HG03159 (cell line): Measurements from ENCODE around the gene AGBL5.

Experiments
- ATAC-seq: cut with Tn5 transposase; IDR thresholded peaks from one replicate; pipeline ENCODE4 v1.9.1; 2021; ENCODE audit warnings: mild to moderate bottlenecking, moderate library complexity; ENCODE audit not compliant: unreplicated experiment

AGBL5 gene, protein sequence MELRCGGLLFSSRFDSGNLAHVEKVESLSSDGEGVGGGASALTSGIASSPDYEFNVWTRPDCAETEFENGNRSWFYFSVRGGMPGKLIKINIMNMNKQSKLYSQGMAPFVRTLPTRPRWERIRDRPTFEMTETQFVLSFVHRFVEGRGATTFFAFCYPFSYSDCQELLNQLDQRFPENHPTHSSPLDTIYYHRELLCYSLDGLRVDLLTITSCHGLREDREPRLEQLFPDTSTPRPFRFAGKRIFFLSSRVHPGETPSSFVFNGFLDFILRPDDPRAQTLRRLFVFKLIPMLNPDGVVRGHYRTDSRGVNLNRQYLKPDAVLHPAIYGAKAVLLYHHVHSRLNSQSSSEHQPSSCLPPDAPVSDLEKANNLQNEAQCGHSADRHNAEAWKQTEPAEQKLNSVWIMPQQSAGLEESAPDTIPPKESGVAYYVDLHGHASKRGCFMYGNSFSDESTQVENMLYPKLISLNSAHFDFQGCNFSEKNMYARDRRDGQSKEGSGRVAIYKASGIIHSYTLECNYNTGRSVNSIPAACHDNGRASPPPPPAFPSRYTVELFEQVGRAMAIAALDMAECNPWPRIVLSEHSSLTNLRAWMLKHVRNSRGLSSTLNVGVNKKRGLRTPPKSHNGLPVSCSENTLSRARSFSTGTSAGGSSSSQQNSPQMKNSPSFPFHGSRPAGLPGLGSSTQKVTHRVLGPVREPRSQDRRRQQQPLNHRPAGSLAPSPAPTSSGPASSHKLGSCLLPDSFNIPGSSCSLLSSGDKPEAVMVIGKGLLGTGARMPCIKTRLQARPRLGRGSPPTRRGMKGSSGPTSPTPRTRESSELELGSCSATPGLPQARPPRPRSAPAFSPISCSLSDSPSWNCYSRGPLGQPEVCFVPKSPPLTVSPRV

DNA sequence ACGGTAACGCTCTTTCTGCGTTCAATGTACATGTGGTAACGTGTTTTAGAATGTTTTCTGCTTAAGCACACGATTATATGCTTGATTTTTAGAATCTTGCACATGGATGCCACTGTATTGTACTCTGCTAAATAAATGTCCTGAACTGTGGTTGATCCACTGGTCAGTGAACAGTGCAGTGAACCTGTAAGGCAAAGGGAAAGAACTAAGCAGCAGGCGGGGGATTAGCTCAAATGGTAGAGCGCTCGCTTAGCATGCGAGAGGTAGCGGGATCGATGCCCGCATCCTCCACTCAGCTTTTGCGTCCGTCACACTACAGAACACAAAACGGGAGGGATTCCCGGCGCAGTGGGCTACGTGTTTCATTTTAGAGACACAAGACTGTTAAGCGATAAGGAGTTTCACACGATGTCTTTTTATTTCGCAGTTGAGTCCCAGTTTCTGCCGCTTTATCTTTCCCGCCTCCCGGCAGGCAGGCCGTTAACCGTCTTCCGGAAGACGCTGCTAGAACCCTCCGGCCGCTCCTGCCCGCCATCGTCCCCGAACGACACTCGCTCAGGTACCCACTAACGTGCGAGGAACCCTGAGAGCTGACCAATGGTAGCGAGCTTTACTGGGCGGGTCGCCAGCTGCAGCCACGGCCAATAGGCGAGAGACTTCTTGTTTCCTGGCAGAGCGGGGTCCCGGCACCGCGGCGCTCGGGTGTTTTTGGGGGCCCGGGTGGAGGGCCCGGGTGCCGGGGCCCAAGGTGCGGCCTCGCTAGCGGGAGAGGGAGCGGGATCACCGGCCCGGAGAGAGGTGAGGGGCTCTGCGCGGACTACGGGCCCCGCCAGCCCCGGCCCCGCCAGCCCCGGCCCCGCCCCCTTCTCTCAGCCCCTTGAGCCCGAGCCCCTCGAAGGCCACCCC is at the start of gene AGBL5:
Gene AGBL5 (plus strand): TSS at position 673 of the 906 bp plus-strand sequence. CDS start 1,291 bp downstream, outside the sequence.
- peak; percentile 70 for ATAC-seq

DNA sequence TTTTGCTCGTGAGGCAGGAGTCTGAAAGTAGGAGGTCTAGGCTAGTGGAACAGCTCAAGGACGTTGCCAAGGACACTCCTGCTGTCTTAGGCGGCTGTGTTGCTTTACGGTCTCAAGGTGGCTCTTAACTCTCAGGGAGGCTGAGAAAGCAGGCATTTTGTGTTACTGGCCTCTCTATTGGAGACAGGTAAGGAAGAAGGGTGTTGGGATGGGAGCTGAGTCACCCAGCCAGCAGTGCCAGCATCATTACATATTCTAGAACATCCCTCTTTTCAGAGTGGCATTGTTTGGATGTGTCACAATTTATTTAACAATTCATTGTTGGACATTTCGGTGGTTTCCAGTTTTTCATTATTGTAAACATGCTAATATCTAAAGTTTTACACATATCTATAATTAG is 49.5 kb upstream of the AGBL5 start:
- no peak for ATAC-seq

GRCh38 chr2:27003007-27003406 is 48.5 kb upstream of the AGBL5 start:
- ATAC-seq: no peak

- ATAC-seq: no peak
These were observed 47.6 kb upstream of the AGBL5 start for GRCh38 chr2:27003857-27004256.

DNA sequence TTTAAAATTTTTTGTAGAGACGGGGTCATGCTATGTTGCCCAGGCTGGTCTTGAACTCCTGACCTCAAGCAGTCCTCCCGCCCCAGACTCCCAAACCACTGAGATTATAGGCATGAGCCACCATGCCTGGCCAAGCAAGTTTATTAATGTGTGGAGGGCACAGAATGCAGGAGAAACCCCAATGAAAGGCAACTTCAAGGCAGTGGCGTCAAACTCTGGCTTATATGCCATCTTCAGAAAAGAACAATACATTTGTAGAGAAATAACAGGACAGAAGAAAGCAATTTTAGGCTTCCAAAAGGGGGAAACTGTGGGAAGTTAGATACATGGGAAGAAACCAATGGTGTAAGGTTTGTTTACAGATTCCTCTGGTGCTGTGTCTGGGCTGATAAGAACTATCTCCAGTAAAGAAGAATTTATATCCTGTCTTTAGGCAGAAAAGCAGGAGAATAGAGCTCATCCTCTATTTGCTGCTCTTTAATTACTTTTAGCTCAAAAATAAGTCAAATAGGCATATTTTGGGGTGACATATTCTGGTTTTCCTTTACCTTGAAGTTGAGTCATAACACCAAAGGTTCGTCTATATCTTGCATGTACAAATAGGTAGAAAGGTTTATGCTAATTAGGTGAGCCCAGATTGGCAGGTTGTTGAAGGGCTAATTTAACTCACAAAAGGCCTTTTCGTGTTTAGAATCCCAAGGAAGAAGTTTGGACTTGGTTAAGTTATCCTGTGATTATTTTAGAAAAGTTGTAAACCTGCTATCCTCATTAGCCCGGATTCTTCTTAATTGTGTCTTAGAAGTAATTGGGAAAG is 44.7 kb upstream of the AGBL5 start:
- no peak for ATAC-seq

- no peak for ATAC-seq
These were observed 43.8 kb upstream of the AGBL5 start for GRCh38 chr2:27007416-27008374.

- ATAC-seq: no peak
These were observed 42.8 kb upstream of the AGBL5 start for GRCh38 chr2:27008678-27009077.

DNA sequence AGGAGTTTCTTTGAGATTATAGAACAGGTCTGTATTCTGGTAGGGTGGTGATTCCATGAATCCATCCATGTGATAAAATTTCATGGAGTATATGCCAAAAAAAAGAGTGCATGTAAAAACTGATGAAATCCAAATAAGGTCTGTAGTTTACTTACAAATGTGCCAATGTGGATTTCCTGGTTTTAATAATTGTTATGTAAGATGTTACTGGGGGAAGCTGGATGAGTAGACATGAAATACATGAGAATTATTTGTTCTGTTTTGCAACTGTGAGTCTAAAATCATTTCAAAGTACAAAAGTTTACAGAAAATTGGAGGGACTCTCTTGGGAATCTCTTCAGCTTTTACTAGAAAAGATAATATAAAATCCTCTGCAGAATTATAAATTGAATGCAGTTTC is 42.4 kb upstream of the AGBL5 start:
- no peak for ATAC-seq

DNA sequence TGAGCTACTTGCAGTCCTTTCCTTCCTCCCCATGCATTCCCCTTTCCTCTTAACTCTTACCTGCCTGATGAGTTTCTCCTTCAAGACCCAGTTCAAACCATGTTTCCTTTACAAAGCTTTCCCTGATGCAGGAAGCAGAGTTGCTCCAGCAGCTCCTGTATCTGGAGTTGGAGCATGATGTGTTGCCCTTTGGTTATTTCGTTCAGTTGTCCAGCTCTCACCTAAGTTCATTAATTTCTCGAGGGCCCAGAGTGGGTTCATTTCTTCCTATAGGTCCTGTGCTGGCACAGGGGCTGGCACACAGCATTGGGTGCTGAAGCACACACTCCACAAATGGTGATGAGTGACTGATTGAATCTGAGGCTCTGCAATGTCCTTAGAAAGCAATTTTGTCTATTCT is 41.8 kb upstream of the AGBL5 start:
- ATAC-seq: no peak

DNA sequence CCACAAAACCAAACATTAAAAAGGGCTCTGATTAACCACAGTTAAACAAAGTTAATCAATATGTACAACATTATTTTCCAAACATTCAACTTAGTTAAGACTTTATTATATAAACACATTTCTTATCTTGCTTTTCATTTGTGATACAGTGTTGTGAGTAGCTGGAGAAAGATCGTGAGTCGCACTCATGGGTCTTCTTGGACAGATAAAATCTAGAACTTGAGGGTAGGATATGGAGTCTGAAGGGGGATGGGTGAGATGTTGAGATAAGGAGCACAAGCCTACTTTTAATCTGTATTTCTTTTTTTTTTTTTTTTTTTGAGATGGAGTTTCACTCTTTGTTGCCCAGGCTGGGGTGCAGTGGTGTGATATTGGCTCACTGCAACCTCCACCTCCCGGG is 41.3 kb upstream of the AGBL5 start:
- no peak for ATAC-seq

- no peak for ATAC-seq
These were observed 37.7 kb upstream of the AGBL5 start for GRCh38 chr2:27013738-27014137.

DNA sequence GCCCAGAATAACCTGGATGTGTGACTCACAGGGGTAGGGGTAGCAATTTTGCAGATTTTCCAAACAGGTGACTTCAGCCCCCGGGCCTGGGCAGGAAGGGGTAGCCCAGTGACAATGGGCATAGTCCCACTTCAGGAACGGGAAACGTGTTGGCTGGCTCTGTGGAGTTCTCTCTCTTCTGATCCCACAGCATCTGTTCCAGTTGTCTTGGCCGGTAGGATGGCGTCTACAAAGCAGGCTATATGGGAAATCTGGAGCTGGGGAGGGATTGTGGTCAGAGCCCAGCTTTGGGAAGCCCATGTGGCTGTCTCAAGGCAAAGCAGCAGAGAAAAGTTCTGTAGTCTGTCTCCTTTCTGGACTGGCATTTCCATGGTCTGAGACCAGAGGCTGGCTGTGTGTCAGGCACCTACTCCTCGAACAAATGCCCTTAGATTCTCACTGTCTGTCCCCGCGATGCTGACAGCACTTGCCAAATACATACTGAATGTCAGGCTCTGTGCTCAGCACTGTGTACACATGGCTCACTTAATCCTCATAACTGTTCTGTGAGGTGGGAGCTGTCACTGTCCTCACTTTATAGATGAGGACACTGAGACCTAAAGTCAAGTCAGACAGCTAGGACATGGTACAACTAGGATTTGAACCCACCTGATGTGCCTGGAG is 36.6 kb upstream of the AGBL5 start:
- ATAC-seq: no peak

DNA sequence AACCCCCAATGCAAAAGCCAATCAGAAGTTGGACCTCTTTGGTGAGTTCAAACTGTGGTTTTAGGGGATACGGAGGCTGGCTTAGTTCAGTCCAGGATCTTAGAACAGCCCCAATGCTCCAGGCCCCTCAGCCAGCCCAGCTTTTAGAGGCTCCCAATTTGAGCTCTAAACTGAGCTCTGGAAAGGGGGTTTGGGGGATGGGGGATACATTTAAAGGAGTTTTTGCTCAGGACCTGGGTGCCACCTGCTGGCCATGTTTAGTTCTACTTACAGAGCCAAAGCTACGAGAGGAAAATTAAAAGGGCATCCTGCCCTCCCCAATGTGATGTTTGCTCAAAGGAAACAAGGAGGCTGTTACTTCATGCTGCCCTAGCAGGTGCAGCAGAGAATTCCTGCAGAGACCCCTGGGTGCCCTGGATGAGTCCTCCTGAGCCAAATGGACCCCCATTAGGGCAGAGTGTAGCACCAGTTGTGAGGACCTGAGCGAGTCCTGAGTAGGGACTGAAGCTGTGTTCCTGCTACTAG is 34.6 kb upstream of the AGBL5 start:
- ATAC-seq: no peak

GRCh38 chr2:27018142-27018541 is 33.3 kb upstream of the AGBL5 start:
- no peak for ATAC-seq

DNA sequence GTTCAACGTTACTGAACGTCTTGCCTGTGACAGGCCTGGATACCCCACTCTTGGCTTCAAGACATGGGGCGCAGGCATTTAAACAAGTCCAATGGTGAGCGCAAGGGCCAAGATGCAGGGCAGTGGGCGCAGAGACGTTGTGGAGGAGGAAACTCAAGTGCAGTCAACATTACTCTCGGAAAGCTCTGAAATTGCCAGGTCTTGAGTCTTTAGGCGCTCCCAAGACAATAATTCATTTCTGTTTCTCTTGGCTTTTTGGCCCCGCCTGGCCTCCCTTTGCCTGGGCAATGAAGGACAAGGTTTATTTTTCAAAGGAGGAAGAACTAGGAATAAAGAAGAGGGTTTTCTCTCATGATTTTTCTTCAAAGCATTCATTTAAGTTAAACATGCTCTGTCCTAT is 32.0 kb upstream of the AGBL5 start:
- no peak for ATAC-seq

- ATAC-seq: no peak
These were observed 31.3 kb upstream of the AGBL5 start for GRCh38 chr2:27019931-27020855.
